ENCODE data around the gene FGF19.

- TF ChIP-seq CTCF (IDR thresholded peaks at IDR 0.05) (no peak), ZFX (IDR thresholded peaks at IDR 0.05; ENCODE audit: borderline replicate concordance) (no peak)
Observed at GRCh38 chr11:69716891-69717747, 13.3 kb upstream of the FGF19 start.

All from 22Rv1 (cell line).